GM19239 (cell line): ENCODE data around the gene TLR8.

ENCODE experiments used
- DNase-seq: peaks from one replicate; pipeline ENCODE4 v3.0.0; 2011; ENCODE audit warnings: low spot score; ENCODE audit not compliant: insufficient read length
- FAIRE-seq: peaks from 2 replicates; lab custom pipeline; 2011; peaks lifted over from hg19 to GRCh38; lab: Jason Lieb, UNC

TLR8 gene

DNA sequence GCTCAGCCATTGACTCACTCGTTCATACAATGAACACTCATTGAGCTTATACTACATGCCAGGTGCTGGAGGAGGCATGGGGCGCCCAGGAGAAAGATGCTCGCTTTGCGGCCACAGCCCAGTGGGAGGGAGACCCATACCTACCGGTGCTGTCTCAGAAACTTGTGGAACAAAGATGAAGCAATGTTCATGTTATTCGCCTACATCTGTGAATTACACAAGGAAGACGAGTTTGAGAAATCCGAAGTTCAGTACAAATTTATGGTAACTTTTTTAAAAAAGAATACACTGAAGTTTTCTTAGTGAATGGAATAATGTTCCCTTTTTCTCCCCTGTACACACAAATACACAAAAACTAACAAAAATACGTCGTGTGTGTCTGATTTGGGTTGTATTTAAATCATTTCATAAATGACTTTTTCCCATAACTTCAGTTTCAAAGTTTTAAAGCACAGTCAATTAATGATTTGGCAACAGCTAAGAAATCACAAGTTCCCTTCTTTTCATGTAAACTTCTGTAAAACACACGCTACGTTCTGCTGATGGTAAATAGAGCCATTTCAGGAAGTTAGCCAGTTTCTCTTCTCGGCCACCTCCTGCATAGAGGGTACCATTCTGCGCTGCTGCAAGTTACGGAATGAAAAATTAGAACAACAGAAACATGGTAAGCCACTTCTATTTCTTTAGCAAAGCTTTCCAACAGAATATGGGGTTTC, at the start of gene TLR8:
Gene TLR8, plus strand, starts transcription at position 575 of the 716 bp plus-strand sequence. Its CDS starts 87 bp downstream, at position 662.
- no peak for DNase-seq

GRCh38 chrX:12865359-12865758, 41.1 kb upstream of the TLR8 start:
- DNase-seq (no peak), FAIRE-seq (no peak)

More for the DNA sequence above, at the start of gene TLR8:
- FAIRE-seq = no peak

GRCh38 chrX:12866451-12867377, 39.7 kb upstream of the TLR8 start, which contains the start of gene TLR7:
Gene TLR7 (plus strand): TSS chrX:12867072. CDS start chrX:12867579, 507 bp downstream.
- DNase-seq (no peak), FAIRE-seq (no peak)

DNA sequence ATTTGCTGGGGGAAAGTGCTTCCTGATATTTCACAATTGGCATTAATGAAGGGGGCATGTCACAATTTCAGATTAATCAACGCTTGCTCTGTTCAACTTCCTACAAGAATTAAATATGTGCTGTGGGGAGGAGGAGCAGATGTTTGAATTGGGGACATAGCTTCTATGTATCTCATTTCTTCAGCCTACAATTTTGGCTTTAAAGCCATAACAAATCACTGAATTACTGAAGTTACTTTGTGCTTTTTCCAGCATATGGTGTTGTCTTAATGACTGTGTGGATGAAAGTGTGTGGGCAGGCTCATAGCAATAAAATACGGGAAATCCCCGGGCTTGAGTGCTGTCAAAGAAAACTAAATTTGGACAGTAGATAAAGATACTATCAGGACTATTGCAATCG, 38.7 kb upstream of the TLR8 start:
- no peak for FAIRE-seq
- no peak for DNase-seq

DNA sequence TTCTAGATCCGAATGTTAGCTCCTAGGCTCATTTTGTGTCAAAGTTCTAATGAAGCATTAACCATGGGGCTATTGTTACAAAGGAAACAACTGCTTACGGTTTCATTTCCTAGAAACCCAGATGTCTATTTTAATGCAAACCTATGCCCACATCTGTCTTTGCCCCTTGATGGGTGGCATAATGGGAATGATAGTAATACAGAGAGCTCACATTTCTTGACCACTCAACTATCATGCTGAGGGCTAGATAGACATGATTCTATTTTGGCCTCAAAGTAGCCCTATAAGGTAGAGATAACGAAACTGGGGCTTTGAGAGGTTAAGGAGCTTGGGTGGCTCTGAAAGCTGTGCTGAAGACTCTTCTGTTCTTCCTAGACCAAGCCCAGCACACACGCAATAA, 37.7 kb upstream of the TLR8 start:
- DNase-seq = no peak
- FAIRE-seq = no peak

- FAIRE-seq (peak; percentile 90), DNase-seq (no peak)
Measured at GRCh38 chrX:12871257-12871656, 35.2 kb upstream of the TLR8 start.

- FAIRE-seq = no peak
Measured at GRCh38 chrX:12872741-12873140, 33.7 kb upstream of the TLR8 start.

GRCh38 chrX:12874581-12874980, 31.8 kb upstream of the TLR8 start:
- DNase-seq = no peak
- peak; percentile 98 for FAIRE-seq

More at GRCh38 chrX:12872741-12873140, 33.7 kb upstream of the TLR8 start:
- DNase-seq = no peak

- FAIRE-seq (no peak), DNase-seq (no peak)
Measured at GRCh38 chrX:12877386-12877785, 29.0 kb upstream of the TLR8 start.

DNA sequence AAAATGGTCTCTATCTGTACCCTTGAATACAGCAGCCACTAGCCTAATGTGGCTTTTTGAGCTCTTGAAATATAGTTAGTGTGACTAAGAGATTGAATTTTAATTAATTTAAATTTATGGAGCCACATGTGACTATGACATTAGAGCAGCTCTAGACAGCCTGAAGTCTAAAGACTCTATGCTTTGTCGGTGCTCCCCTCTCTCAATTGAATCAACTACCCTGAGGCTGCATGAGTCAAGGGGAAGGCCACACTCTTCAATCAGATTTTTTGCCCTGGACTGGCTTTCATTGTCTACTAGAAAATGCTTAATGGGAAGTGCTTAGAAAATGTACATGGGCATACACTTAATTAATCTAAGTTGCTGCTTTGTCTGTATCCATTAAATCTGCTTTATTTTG, 27.9 kb upstream of the TLR8 start:
- FAIRE-seq = no peak
- no peak for DNase-seq

DNA sequence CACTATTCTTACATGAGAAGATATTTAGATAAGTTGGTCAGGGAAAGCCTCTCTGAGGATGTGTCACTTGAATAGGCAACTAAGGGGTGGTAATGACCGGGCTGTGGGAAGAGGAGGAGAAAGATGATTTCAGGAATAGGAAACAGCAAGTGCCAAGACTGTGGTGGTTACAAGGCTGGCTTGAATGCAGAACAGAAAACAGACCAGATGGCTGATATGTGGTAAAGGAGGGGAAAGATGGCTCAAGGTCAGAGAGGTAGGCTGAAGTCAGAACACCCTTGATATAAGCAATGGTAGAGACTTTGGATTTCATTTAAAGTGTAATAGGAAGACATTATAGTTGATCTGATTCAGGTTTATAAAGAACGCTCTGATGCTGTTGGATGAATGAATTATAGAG, 24.5 kb upstream of the TLR8 start:
- peak; percentile 93 for FAIRE-seq

DNA sequence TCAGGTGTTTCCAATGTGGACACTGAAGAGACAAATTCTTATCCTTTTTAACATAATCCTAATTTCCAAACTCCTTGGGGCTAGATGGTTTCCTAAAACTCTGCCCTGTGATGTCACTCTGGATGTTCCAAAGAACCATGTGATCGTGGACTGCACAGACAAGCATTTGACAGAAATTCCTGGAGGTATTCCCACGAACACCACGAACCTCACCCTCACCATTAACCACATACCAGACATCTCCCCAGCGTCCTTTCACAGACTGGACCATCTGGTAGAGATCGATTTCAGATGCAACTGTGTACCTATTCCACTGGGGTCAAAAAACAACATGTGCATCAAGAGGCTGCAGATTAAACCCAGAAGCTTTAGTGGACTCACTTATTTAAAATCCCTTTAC, 20.9 kb upstream of the TLR8 start:
- no peak for DNase-seq
- no peak for FAIRE-seq

More for the DNA sequence above, 24.5 kb upstream of the TLR8 start:
- DNase-seq = no peak

- DNase-seq = no peak
- FAIRE-seq = peak; percentile 56
Measured at GRCh38 chrX:12886545-12886944, 19.9 kb upstream of the TLR8 start.

DNA sequence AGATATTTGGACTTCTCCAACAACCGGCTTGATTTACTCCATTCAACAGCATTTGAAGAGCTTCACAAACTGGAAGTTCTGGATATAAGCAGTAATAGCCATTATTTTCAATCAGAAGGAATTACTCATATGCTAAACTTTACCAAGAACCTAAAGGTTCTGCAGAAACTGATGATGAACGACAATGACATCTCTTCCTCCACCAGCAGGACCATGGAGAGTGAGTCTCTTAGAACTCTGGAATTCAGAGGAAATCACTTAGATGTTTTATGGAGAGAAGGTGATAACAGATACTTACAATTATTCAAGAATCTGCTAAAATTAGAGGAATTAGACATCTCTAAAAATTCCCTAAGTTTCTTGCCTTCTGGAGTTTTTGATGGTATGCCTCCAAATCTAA, 19.3 kb upstream of the TLR8 start:
- DNase-seq (no peak), FAIRE-seq (peak; percentile 55)

DNA sequence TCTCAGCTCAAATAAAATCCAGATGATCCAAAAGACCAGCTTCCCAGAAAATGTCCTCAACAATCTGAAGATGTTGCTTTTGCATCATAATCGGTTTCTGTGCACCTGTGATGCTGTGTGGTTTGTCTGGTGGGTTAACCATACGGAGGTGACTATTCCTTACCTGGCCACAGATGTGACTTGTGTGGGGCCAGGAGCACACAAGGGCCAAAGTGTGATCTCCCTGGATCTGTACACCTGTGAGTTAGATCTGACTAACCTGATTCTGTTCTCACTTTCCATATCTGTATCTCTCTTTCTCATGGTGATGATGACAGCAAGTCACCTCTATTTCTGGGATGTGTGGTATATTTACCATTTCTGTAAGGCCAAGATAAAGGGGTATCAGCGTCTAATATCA, 18.7 kb upstream of the TLR8 start:
- peak; percentile 96 for FAIRE-seq
- no peak for DNase-seq

DNA sequence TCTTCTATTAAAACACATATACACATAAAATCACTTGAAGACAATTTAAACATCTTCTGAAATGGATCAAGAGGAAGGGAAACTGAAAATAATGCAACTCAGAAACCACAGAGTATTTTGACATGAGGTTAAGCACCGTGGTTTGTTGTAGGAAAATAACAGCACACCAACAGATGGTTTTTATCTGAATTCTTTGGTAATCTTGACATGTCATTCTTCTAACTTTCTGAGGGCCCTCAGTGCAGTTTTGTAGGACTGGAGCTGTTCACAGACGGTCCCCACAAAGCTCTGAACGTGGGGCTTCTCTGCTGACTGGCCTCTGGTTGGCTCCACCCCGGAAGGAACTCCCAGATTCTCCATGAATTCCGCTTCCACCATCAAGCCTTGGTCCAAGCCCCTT, 16.0 kb upstream of the TLR8 start:
- DNase-seq (no peak), FAIRE-seq (no peak)

- no peak for DNase-seq
- FAIRE-seq = peak; percentile 93
Measured at GRCh38 chrX:12891171-12891570, 15.2 kb upstream of the TLR8 start.

GRCh38 chrX:12891915-12892506, 14.4 kb upstream of the TLR8 start:
- FAIRE-seq (peak; percentile 99), DNase-seq (no peak)

DNA sequence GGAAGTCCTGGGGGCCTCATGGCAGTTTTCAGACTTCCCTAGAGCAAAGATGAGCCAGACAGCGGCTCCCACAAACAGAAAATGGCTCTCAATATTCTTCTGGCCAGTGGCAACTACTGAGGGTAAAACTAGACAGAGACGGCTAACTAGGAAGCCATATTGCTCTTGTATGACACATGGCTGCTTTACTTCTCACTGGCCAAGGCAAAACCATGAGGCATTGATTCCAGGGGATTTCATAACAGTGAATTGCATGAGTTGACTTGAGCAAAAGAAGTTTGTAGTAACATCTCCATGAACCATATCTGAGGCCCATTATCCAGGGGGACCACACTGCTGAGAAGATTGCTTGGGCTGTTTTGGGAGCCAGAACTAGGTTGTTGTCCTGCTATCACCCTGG, 13.7 kb upstream of the TLR8 start:
- DNase-seq (no peak), FAIRE-seq (peak; percentile 78)

DNA sequence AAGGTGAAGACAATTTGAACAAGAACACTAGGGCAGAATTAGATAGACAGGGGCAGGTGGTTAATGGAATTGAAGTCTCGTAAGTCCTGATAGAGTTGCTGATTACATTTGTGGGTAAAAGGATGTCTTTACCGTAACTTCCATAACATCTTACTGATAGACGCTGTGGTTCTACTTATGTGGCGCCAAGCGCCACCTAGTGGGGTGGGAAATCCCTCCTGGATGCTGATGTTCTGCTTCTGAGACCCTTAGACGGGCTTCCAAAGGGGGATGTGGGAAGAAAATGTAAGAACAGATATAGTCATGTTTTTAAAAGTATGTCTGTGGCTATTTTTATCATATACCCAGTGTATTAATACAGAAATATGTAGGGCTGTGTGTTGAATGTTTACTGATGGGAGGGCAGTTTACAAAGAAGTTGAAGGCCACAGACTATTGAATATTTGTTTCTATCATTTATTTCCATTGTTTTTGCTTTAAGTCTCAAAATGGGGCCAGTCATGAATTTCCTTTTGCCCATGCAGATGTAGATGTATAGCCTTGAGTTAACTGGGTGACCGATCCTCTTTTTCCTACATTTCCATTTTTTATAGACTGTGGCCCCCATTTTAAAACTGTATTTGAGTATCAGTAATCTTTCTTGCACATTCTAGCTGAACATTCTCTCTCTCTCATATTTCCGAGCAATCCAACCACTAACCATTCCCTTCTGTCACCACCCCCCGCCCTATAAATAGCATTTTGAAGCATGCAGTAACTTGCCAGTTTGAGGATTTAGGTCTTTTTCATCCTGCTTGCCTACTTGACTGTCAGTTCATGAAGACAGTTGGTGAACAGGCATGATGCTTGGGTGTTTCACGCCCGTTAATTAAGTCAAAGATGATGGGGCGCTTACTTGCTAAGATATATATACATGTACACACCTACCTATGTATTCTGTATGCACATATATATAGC, 12.1 kb upstream of the TLR8 start:
- FAIRE-seq (peak; percentile 96), DNase-seq (no peak)
